Stimulated activated CD4-positive, alpha-beta T cell treated with anti-CD3 and anti-CD28 coated beads, Interleukin-15, amount 100 ng/mL, for 48 hours (primary cell): ENCODE results near the gene CARS2.
"Not testable (repeated sequence)": the region's sequence is repeated elsewhere in the genome, so short reads cannot be mapped to it uniquely, and the experiment has no call there.

Experiments
- DNase-seq, 2 donors: peaks; one replicate each; pipeline ENCODE4 v3.0.0-alpha.2; 2020; ENCODE audit warnings: low read depth in 2 of 2

Gene CARS2

GRCh38 chr13:110682746-110683145 lies 23.2 kb downstream of the CARS2 start:
- no peak for DNase-seq

- no peak for DNase-seq
These were observed 23.9 kb downstream of the CARS2 start for GRCh38 chr13:110681868-110682550.

- DNase-seq: no peak
These were observed 25.1 kb downstream of the CARS2 start for GRCh38 chr13:110680852-110681251.

- DNase-seq: no peak
These were observed 28.0 kb downstream of the CARS2 start for GRCh38 chr13:110677731-110678545.

GRCh38 chr13:110676595-110677587 lies 29.0 kb downstream of the CARS2 start:
- peak; percentile 18 to 34 for DNase-seq

GRCh38 chr13:110669814-110670213 lies 36.1 kb downstream of the CARS2 start:
- DNase-seq: not testable (repeated sequence)

GRCh38 chr13:110669036-110669435 lies 36.9 kb downstream of the CARS2 start:
- no peak for DNase-seq

GRCh38 chr13:110666255-110666533 lies 39.7 kb downstream of the CARS2 start:
- DNase-seq: no peak

GRCh38 chr13:110665491-110666254 lies 40.2 kb downstream of the CARS2 start:
- no peak for DNase-seq

GRCh38 chr13:110664673-110665072 lies 41.2 kb downstream of the CARS2 start:
- DNase-seq: no peak

GRCh38 chr13:110664041-110664440 lies 41.9 kb downstream of the CARS2 start:
- DNase-seq: no peak

- DNase-seq: no peak
These were observed 42.4 kb downstream of the CARS2 start for GRCh38 chr13:110663491-110663890.

GRCh38 chr13:110662777-110663443 lies 43.0 kb downstream of the CARS2 start:
- no peak for DNase-seq

GRCh38 chr13:110662091-110662490 lies 43.8 kb downstream of the CARS2 start:
- DNase-seq: no peak

- no peak for DNase-seq
These were observed 44.7 kb downstream of the CARS2 start for GRCh38 chr13:110661256-110661655.

- DNase-seq: not testable (repeated sequence)
These were observed 47.6 kb downstream of the CARS2 start for GRCh38 chr13:110658218-110658911.

GRCh38 chr13:110657196-110657595 lies 48.7 kb downstream of the CARS2 start:
- no peak for DNase-seq

- DNase-seq: no peak
These were observed 52.1 kb downstream of the CARS2 start for GRCh38 chr13:110653851-110654250.

GRCh38 chr13:110653271-110653670 lies 52.6 kb downstream of the CARS2 start:
- no peak for DNase-seq

GRCh38 chr13:110652764-110653163 lies 53.2 kb downstream of the CARS2 start:
- DNase-seq: no peak
